Epithelial cell of proximal tubule (primary cell): ENCODE results near the gene GYS1. TPM values are rescaled to one million over a fixed set of nuclear protein-coding genes. Genes with fewer than 3 reads are reported as not detected.
"Not testable (repeated sequence)": the region's sequence is repeated elsewhere in the genome, so short reads cannot be mapped to it uniquely, and the experiment has no call there.

Source experiments
- DNase-seq: peaks from one replicate; pipeline ENCODE4 v3.0.0-alpha.2; 2011; ENCODE audit warnings: low read depth
- H3K4me3 ChIP-seq: 2 replicates; pipeline ENCODE4 v1.5.1; 2011; ENCODE audit warnings: low read depth, mild to moderate bottlenecking, low read length
- CTCF ChIP-seq: conservative IDR thresholded peaks from 2 replicates; pipeline ENCODE4 v1.5.1; 2012; ENCODE audit warnings: low read depth, mild to moderate bottlenecking, low read length
- total RNA-seq: library from RNA; depleted of rRNA; stranded (reverse); fragments of >200 nt; gene quantifications from 2 replicates; pipeline ENCODE4 v1.2.3, GENCODE V29; 2015

Gene GYS1
- total RNA-seq, 1 donor from 2014 or later, result 42.4 TPM

- TF ChIP-seq CTCF, result no peak
- no peak overlapping the region for H3K4me3 ChIP-seq
- DNase-seq, result no peak
Measured at GRCh38 chr19:48922548-48923490, 70.3 kb downstream of the GYS1 start.

- DNase-seq, result no peak
- TF ChIP-seq CTCF, result no peak
- no peak overlapping the region for H3K4me3 ChIP-seq
Measured at GRCh38 chr19:48921721-48922500, 71.2 kb downstream of the GYS1 start.

- TF ChIP-seq CTCF, result no peak
- no peak overlapping the region for H3K4me3 ChIP-seq
- DNase-seq, result no peak
Measured at GRCh38 chr19:48920949-48921348, 72.2 kb downstream of the GYS1 start.

- not testable (repeated sequence) for H3K4me3 ChIP-seq
Measured at GRCh38 chr19:48919271-48919670, 73.8 kb downstream of the GYS1 start.

GRCh38 chr19:48918801-48919247, 74.3 kb downstream of the GYS1 start:
- TF ChIP-seq CTCF, result no peak
- no peak overlapping the region for H3K4me3 ChIP-seq
- no peak for DNase-seq

More at GRCh38 chr19:48919271-48919670, 73.8 kb downstream of the GYS1 start:
- not testable (repeated sequence) for DNase-seq

Other genes with a start within 250 kb of the GYS1 start
- gene IZUMO1, start 246.4 kb downstream of the GYS1 start, total RNA-seq, result not detected in 2 replicates
- 2.9 and 3.0 TPM in 2 replicates for gene FUT1, start 240.7 kb downstream of the GYS1 start, total RNA-seq
- gene FGF21, start 237.8 kb downstream of the GYS1 start, total RNA-seq, result not detected in 2 replicates
- 45.5 and 60.7 TPM in 2 replicates for gene BCAT2, start 182.3 kb downstream of the GYS1 start, total RNA-seq
- 2.2 and 2.8 TPM in 2 replicates for gene HSD17B14, start 156.8 kb downstream of the GYS1 start, total RNA-seq
- 1.8 and 5.0 TPM in 2 replicates for gene PLEKHA4, start 124.7 kb downstream of the GYS1 start, total RNA-seq
- 23.9 and 32.2 TPM in 2 replicates for gene PPP1R15A, start 120.9 kb downstream of the GYS1 start, total RNA-seq
- gene TULP2, start 94.6 kb downstream of the GYS1 start, total RNA-seq, result not detected in 2 replicates
- gene NUCB1, start 93.0 kb downstream of the GYS1 start, total RNA-seq, result 142 and 250 TPM in 2 replicates
- 0.07 and 0.35 TPM in 2 replicates for gene DHDH, start 59.6 kb downstream of the GYS1 start, total RNA-seq
- gene BAX, start 38.4 kb downstream of the GYS1 start, total RNA-seq, result 173 and 179 TPM in 2 replicates
- gene FTL, start 28.0 kb downstream of the GYS1 start, total RNA-seq, result 1,293 and 2,420 TPM in 2 replicates
- 212 and 389 TPM in 2 replicates for gene RUVBL2, start 578 bp upstream of the GYS1 start, total RNA-seq
- gene LHB, start 23.8 kb upstream of the GYS1 start, total RNA-seq, result 3.6 TPM in 1 of 2 replicates, not detected in the other
- not detected in 2 replicates for gene CGB3, start 31.0 kb upstream of the GYS1 start, total RNA-seq
- not detected in 2 replicates for gene CGB2, start 38.6 kb upstream of the GYS1 start, total RNA-seq
- gene CGB1, start 43.6 kb upstream of the GYS1 start, total RNA-seq, result not detected in 2 replicates
- gene CGB5, start 50.5 kb upstream of the GYS1 start, total RNA-seq, result not detected in 2 replicates
- gene CGB8, start 55.8 kb upstream of the GYS1 start, total RNA-seq, result 1.2 TPM in 2 replicates
- 0.36 and 1.8 TPM in 2 replicates for gene CGB7, start 64.4 kb upstream of the GYS1 start, total RNA-seq
- 0.22 and 1.3 TPM in 2 replicates for gene NTF4, start 71.5 kb upstream of the GYS1 start, total RNA-seq
- gene KCNA7, start 79.4 kb upstream of the GYS1 start, total RNA-seq, result not detected in 2 replicates
- 165 and 257 TPM in 2 replicates for gene SNRNP70, start 92.1 kb upstream of the GYS1 start, total RNA-seq
- gene LIN7B, start 121.1 kb upstream of the GYS1 start, total RNA-seq, result 2.2 and 3.7 TPM in 2 replicates
- 2.7 and 10.3 TPM in 2 replicates for gene C19orf73, start 125.8 kb upstream of the GYS1 start, total RNA-seq
- 1.7 and 3.3 TPM in 2 replicates for gene PPFIA3, start 126.2 kb upstream of the GYS1 start, total RNA-seq
- gene HRC, start 162.1 kb upstream of the GYS1 start, total RNA-seq, result not detected in 2 replicates
- gene TRPM4, start 164.5 kb upstream of the GYS1 start, total RNA-seq, result 11.6 and 13.3 TPM in 2 replicates